NCI-H146 treated with DMSO at 0.1 percent for 48 hours (cell line): Measurements from ENCODE around the gene MROH2A.

Source experiments
- DNase-seq: peaks from one replicate; lab custom pipeline; 2025; ENCODE audit not compliant: unreplicated experiment; lab: John Stamatoyannopoulos, UW

MROH2A gene

DNA sequence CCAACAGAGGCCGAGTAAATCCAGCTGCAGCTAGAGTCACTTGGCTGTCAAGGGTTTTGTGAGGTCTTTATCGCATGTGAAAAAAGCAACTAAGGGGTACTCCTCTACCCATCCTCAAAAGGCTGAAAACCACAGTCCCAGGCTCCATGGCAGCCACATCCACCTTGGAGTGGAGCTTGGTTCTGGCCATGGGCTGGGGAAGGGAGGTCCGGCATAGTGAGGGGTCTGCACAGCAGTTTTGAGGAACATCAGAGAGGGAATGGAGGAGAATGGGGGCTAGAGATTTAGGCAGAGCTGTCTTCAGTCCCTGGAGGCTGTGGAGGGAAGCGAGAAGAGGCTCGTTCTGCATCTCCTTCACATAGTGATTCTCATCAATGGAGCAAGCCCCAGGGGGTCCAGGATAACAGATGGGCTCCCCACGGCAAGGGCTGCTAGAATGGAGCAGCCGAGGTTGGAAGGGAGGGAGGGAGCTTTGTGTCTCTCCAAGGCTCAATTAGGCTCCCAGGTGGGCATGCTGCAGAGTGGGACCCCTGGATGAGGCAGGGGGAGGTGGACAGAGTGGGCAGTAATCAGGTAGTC lies 21.0 kb downstream of the MROH2A start:
- DNase-seq: no peak

DNA sequence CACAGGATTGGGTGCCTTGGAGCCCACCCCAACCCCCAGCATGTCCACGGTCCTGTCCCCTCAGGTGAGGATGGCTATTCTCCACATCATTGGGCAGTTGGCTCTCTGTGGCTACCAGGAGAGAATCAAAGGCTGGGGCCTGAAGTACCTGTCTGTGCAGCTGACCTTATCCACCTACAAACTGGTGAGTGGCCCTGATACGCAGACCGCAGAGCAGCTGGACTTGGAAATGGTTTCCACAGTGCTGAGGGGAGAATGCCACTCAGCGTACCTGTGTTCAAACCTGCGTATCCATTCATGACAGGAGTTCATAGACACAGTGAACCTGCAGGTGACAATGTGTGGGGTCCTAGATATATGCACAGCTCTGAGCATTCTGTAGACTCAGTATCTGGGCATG lies 21.6 kb downstream of the MROH2A start:
- DNase-seq: no peak

DNA sequence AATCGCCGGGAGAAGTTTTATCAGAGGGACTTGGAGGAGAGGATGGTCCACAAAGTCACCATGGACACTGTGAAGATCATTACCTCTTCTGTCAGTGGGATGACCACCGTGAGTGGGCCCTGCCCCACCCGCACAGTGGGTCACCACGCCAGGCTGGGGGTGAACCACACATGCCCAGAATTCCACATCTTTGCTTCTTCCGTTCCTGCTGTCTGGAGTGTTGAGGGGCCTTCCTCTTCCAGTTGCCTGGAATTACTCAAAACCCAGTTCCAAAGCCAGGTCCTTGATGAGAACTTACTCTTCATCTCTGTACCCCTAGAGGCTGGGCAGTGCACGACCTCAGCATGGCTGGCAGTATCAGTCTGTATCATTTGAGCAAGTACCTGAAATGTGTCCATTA lies 22.1 kb downstream of the MROH2A start:
- DNase-seq: no peak

DNA sequence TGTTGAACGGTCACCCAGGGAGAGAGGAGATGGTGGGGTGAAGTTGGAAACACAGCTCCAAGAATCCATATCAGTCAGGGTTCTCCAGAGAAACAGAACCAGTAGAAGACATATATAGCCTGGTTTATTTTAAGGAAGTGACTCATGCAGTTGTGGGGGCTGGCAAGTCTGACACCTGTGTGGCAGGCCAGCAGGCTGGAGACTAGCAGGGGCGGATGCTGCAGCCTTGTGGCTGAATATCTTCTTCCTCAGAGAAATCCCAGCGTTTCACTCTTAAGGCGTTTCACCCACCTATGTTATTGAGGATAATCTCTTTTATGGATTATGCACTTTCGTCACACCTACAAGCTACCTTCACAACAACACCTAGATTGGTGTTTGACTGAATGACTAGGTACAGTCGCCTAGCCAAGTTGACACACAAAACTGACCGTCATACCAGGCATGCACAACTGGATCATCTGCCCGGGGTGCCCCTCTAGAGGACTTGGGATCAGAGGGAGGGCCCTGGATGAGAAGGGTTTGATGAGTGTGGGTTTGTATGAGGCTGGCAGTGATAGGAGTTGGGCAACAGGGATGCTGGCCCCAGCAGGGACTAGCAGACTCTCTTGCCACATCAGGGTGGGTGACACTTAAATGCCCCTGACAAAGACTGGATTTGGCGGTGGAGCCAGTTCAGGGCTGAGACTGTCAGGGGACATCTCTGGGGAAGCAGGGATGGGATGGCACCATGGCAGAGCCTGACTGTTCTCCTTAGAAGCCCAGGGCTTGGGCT lies 23.4 kb downstream of the MROH2A start:
- DNase-seq: no peak

DNA sequence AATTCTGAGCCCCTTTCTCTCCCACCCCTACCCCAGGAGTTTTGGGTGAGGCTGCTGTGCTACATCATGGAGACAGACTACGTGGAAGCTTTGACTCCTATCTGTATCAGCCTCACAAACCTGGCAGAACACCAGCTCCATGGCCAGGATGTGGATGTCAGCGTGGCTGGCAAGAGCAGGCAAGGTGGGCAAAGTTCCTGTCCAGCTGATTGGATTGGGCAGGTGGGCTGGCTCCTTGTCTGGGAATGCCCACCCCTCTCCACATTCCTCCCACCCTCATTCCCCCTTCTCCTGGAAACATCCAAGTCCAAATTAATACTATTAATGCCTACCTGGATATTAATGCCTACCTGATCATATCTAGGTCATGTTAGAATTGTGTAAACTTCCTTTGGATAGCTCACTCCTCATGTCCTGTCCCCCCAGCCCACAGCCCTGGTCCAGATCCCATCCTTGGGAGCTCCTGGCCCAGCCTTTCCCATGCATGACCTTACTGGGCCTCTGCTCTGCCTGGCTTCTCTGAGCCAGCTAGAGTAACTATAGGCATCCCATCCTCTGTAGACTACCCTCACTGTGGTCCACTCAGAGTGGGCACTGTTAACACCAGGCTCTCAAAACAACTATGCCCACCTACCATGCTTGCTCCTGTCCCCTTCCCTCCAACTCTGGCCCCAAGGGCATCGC lies 24.1 kb downstream of the MROH2A start:
- no peak for DNase-seq

DNA sequence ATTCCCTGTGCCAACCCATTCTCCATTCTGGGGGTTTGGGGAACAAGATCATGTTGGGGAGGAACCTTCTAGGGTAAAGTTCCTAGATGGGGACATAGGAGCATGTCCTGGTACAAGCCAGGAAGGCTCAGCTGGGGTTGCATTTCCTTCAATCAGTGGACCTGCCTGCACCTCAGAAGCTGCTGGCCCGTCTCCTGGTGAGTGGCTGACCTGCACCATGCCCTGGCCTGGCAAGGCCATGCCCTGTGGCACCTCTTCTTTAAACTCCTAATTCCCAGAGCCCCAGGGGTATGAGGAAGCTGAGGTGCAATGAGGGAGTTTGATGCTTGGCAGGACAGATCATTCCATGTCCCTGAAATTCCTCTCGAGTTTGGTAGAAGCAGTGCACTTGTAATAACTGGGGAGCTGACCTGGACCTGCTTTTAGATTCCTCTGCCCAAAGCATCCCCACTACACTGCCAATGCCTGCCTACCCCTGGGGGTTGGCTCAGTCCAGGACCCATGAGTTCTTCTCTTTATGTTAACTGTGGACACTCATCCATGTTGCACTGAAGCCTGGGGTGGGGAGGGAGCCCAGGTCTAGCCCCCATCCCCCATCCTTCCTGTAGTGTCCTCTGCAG lies 25.3 kb downstream of the MROH2A start:
- DNase-seq: no peak

DNA sequence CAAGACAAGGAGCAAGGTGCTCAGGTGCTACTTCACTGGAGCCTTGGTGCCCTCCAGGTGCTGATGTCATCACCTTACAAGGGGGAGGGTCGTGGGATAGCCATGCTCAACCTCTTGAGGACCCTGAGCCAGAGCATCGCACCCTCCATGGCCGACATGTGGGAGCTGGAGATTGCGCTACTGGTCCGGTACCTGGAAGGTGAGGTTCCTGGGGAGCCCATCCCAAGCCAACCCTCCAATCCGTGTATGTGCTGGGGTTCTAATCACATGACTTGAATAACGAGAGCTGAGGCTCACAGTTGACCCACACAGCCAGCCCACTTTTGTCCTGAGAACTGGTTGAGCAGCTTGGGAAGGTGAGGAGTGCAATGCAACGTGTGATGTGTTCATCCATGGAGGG lies 25.9 kb downstream of the MROH2A start:
- DNase-seq: no peak

DNA sequence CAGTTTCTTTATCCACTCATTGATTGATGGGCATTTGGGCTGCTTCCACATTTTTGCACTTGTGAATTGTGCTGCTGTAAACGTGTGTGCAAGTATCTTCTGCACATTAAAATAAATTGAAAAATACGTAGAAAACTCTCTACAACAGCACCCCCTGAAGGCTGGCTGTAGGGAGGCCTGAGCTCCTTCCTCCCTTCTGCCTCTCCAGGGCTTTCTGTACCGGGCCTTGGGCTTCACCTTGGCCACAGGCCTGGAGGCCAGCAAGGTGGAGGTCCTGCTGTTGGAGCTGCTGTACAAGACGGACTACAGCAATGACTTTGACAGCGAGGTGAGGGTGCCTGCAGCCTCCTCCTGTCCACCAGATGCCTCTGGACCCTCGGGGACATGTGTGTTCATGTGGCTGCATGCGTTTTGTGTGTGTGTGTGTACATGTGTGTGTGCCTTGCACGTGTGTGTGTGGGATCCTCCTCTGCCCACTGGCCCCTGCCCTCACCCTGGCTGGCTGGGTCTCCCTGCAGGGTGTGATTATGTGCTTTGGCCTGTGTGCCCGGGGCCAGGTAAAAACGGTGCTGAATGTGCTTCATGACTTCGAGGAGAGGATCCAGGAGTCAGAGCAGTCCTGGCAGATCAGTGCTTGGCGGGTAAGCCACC lies 29.2 kb downstream of the MROH2A start:
- no peak for DNase-seq

DNA sequence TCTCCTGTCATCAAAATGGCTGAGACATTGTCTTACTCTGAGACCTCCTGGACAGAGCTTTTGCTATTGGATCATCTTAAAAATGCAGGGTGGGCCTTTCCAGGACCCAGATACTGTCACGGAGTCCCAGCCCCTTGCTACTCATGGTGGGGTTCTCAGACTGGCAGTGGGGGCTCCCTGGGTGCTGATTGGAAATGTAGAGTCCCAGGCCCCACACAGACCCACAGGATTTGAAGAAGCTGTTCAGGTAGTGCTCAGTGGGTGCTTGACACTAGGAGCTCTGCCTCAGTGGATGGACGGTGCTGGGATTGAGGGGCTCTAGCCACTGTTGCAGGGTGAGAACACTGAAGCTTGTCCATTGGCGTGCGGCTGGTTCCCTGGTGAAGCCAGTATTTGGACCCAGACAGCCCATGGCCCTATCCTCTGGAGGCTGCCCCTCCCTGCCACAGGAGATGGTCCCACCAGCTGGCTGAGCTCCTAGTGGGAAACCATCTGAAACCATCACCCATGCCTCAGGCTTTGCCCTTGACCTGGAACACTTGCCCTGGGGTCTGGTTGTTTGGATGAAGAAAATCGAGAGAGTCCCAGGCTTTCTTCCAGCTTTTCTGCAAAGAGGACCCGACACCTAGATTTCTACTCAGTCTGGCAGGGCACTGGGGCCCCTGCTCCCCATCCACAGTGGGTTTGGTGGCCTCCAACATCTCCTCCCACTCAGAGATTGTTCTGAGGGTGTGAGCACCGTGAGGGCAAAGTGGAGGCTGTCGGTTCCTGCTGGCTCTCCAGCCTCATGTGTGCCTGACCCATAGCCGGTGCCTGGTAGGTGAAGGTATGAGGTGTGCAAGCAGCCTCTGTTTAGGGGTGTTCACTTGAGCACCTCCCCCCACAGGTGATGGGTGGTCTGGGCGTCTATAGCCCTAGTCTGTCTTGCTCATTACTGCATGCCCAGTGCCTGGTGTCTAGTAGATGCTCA lies 30.1 kb downstream of the MROH2A start:
- DNase-seq: no peak

DNA sequence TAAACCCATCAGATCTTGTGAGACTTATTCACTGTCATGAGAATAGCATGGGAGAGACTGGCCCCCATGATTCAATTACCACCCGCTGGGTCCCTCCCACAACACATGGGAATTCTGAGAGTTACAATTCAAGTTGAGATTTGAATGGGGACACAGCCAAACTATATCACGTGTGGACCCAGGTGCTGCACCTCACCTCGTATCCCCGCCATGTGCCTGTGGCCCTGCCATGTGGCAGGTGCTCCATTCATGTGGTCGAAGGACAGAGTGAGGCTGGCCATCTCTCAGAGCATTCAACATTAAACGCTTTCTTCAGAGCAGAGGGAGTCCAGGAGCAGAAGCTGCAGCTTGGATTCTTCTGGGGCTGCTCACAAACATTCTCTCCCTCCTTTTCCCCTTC lies 32.3 kb downstream of the MROH2A start:
- no peak for DNase-seq

DNA sequence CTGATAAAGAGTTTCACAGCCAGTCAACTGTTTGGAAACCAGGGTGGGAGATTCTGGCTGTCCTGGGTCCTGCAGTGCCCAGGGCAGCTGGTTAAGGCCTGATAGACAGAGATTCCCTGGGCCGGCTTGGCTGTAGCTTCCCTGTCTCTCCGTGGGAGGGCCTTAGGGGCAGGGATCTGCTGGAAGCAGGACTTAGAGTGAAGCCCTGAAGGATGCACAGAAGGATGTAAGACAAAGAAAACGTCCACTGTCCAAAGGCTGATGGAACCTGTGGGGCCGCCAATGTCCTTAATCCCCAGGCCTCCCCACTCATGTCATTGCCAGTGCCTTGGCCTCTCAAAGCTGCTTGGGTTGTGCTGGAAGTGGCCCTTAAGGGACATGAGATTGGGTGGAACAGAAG lies 33.0 kb downstream of the MROH2A start:
- no peak for DNase-seq

DNA sequence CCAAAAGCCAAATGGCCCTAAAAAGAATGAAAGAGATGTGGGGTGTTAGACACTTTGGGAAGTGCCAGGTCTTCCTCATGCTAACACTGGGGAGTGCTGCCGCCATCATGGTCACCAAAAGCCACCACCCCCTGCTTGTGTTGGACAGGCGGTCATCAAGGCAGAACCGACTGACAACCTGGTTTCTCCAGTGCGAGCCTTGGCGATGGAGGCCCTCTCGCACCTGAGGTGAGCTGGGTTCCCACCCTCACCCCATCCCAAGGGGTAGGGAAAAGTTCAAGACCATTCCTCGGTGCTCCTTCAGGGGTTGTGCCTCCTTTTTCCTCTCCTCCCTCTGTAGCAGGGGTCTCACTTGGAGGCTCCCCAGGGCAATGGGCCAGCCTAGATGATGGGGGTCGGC lies 33.6 kb downstream of the MROH2A start:
- no peak for DNase-seq

DNA sequence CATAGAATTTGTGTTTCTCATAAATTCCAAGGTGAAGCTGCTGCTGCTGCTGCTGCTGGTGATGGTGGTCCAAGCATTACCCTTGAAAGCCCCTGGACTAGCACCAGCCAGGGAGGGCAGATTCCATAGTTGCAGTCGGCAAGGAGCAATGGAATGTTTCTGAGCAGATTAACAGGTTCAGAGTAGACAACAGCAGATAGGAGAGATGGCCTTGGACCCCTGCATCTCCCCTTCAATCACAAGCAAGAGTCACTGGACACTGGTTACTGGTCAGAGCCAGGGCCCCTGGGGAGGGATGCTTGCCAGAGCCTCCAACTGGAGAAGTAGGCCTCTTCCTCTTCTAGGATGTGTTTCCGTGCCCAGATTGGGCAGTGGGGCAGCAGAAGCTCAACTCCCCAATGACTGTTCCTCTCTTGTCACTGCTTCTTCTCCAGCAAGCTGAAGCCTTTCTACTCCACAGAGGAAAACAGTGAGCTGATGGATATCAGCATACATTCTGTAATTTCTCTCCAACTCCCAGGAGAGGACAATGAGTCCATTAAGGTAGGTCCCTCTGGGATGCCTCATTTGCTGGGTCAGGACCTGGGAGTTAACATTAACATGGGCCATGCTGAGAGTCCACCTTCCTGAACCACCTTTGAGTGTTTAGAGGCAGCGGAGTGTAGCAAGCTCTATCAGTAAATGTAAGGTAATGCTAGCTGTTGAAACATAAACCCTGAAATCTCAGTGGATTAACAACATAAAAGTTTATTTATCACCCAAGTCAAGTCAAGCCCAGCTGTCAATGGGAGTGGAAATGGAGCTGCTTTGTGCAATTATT lies 35.3 kb downstream of the MROH2A start:
- DNase-seq: no peak

DNA sequence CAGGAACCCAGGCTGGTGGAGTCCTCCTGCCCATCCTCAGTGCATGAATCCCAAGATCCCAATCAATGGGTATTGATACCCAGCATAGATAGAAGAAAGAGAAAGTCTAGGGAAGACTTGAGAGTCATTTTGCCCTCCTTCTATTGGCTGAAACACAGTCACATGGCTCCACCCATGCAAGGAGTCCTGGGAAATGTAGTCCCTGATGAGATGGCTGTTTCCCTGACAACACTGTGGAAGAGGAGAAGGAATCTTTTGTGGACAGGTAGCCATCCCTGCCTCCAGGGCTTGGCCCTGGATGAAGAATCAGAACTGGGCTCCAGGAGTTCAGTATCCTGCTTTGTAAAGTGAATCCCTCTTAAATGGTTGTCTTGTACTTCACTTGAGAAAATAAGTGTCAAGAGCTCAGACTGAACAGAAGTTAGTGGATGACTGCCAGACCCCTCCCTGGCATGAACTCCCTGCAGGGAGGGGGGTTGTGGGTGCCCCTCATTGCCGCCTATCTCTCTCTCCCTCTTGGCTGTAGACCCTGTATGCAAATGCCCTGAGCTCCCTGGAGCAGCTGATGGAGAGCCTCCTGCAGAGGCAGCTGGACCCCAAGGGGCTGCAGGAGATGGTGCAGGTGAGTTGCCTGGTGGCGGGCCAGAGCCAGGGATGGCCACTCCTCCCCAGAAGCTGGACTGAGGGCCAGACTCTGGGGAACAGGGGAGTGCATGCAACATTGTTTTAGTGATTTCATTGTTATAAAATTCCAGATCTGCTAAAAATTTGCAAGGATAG lies 36.1 kb downstream of the MROH2A start:
- no peak for DNase-seq

DNA sequence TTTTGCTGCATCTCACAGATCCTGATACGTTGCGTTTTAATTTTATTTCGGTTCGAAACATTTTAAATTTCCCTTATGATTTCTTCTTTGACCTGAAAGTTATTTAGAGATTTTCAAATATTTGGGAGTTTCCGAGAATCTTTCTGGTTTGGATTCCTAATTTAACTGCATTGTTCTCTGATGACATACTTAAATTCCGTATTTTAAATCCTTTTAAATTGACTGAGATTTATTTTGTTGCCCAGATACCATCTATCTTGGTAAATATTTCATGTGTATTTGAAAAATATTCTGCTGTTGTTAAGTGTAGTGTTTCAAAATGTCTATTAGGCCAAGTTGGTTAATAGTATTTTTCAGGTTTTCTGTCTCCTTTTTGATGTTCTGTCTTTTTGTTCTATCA lies 37.7 kb downstream of the MROH2A start:
- no peak for DNase-seq

DNA sequence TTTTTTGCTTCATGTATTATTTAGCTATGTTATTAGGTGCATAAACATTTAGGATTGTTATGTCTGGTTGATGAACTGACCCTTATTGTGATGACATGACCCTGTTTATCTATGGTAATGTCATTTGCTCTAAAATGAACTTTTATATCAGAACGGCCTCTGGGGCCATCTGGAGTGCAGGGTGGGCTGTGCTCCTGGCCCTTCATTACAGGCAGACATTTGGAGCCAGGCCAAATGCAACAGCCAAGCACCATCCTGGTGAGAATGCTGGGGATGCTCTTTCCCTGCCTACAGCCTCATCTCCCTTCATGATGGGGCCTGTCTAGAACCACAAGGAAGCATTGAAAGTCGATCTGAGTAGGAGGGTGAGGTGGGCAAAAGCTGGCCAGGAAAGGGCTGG lies 38.2 kb downstream of the MROH2A start:
- no peak for DNase-seq

DNA sequence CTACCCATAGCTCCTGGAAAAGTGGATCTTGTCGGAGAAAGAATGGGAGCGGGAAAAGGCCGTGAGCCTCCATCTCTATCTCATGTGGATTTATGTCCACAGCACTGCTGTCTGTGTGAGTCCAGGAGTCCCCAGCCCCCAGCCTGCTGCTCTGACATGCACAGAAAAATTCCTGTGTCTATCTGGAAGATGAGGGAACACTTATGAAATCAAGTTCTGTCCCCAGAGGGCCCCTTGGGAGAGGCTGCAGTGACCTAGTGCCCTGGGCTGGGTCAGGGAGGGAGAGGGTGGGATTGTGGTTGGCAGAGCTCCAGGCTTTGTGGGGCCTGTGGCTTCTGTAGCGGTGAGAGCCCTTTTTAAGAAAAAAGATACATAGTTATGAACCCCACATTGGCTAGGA lies 38.6 kb downstream of the MROH2A start:
- no peak for DNase-seq

DNA sequence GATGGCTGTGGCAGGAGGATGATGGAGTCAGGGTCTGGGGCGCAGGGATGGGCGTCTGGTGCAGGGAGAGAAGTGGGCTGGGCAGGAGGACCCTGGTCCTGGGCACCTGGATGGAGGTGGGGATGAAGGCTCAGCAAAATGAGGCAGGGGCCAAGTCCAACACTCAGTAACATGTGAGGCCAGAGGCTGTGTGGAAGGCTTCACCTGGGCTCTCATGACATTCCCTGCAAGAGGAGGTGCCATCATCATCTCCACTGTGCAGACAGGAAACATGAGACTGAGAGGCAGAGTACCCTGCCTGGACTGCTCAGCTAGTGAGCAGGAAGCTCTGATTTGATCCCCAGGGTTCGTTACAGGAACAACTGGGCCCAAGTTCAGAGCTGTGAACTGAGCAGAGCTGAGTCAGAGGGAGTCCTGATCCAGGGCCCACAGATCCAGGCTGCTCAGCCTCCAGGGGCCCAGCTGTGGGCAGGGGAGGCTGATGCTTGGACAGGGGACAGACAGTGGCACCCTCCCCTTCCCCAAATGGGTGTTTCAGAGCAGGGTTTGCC lies 39.3 kb downstream of the MROH2A start:
- DNase-seq: no peak
